OCI-LY7 (cell line): ENCODE results near the gene CALHM6. TPM values are rescaled to one million over a fixed set of nuclear protein-coding genes. Genes with fewer than 3 reads are reported as not detected.

Experiments used
- BruUV-seq: library from RNA; stranded (reverse); fragments of 400-500 nt; replicated peaks from 2 replicates; lab custom pipeline; 2021; lab: Mats Ljungman, UMichigan
- CTCF ChIA-PET: fragments of 300-600 bp; sonication (Branson Sonifier 250); formaldehyde crosslinking; loops from one replicate; lab custom pipeline; 2022; ENCODE audit warnings: antibody characterized with exemption; ENCODE audit not compliant: unreplicated experiment; lab: Charles Lee
- POLR2A ChIA-PET: fragments of 300-600 bp; sonication (Branson Sonifier 250); formaldehyde crosslinking; loops from one replicate; lab custom pipeline; 2022; ENCODE audit warnings: antibody characterized with exemption; lab: Charles Lee
- DNase-seq: peaks from one replicate; pipeline ENCODE4 v3.0.0-alpha.2; 2015; ENCODE audit warnings: low spot score
- H2AFZ ChIP-seq: fragments of 200-600 bp; sonication (generic), shearing (Covaris generic); 2 replicates; pipeline ENCODE4 v1.6.1; 2014; ENCODE audit warnings: mild to moderate bottlenecking, antibody characterized with exemption, low read length, moderate library complexity
- H3K27ac ChIP-seq: fragments of 200-600 bp; sonication (generic); 2 replicates; pipeline ENCODE4 v1.5.1; 2014; ENCODE audit warnings: mixed run types, low read depth, mild to moderate bottlenecking, moderate library complexity, low read length, inconsistent platforms; ENCODE audit not compliant: poor library complexity, severe bottlenecking
- H3K36me3 ChIP-seq: fragments of 200-600 bp; sonication (generic); 2 replicates; pipeline ENCODE4 v1.6.1; 2014; ENCODE audit warnings: mild to moderate bottlenecking, antibody characterized with exemption, low read length, moderate library complexity, mixed read lengths; ENCODE audit not compliant: insufficient read depth
- H3K4me1 ChIP-seq: fragments of 200-600 bp; sonication (generic); 2 replicates; pipeline ENCODE4 v1.5.1; 2014; ENCODE audit warnings: mild to moderate bottlenecking, low read length; ENCODE audit not compliant: insufficient read depth, poor library complexity, severe bottlenecking
- H3K4me2 ChIP-seq: fragments of 200-600 bp; sonication (generic); 2 replicates; pipeline ENCODE4 v1.6.1; 2014; ENCODE audit warnings: mild to moderate bottlenecking, low read length
- H3K4me3 ChIP-seq: fragments of 200-600 bp; sonication (generic); 2 replicates; pipeline ENCODE4 v1.5.1; 2014; ENCODE audit warnings: mild to moderate bottlenecking, low read depth, low read length; ENCODE audit not compliant: poor library complexity, severe bottlenecking
- H3K79me2 ChIP-seq: fragments of 200-600 bp; sonication (generic); 2 replicates; pipeline ENCODE4 v1.6.1; 2016; ENCODE audit warnings: low read depth, mild to moderate bottlenecking, low read length, moderate library complexity, mixed read lengths; ENCODE audit not compliant: insufficient read depth
- H3K9me2 ChIP-seq: fragments of 200-600 bp; sonication (generic); 2 replicates; pipeline ENCODE4 v1.6.1; 2016; ENCODE audit warnings: mild to moderate bottlenecking, low read length, mixed read lengths; ENCODE audit not compliant: insufficient read depth
- H3K9me3 ChIP-seq: fragments of 200-600 bp; sonication (generic); 2 replicates; pipeline ENCODE4 v1.6.1; 2014; ENCODE audit warnings: mild to moderate bottlenecking, mixed run types, low read length, mixed read lengths
- H4K20me1 ChIP-seq: fragments of 200-600 bp; sonication (generic); 2 replicates; pipeline ENCODE4 v1.6.1; 2014; ENCODE audit warnings: mild to moderate bottlenecking, antibody characterized with exemption, low read length, moderate library complexity, mixed read lengths; ENCODE audit not compliant: insufficient read depth
- EZH2phosphoT487 ChIP-seq: fragments of 200-600 bp; sonication (generic); IDR thresholded peaks from 2 replicates; pipeline ENCODE4 v1.6.1; 2018; ENCODE audit warnings: low read depth, borderline replicate concordance, mild to moderate bottlenecking, mixed run types, antibody characterized with exemption, low read length, moderate library complexity, mixed read lengths
- intact Hi-C: fragments of 100-400 bp; cut with micrococcal nuclease; formaldehyde crosslinking; loops from one replicate; pipeline ENCODE4 v1.10.0; 2022; ENCODE audit not compliant: unreplicated experiment
- total RNA-seq, 2 experiments: library from RNA; depleted of rRNA in 1 of 2; stranded (reverse); fragments of >200 nt in 1 of 2; shearing (Covaris generic) in 1 of 2; gene quantifications; 2 replicates each; pipeline ENCODE4 v1.2.3, GENCODE V29; 2014 to 2022
- TF ChIP-seq, protein P1 (sequence below): fragments of 200-600 bp; sonication (generic); conservative IDR thresholded peaks from 2 replicates; pipeline ENCODE4 v1.5.1; 2014; ENCODE audit warnings: mild to moderate bottlenecking, antibody characterized with exemption, low read length, moderate library complexity, mixed read lengths

CALHM6 gene
- total RNA-seq, 2 experiments from 2014 or later: 1.8 TPM; not detected in 1

DNA sequence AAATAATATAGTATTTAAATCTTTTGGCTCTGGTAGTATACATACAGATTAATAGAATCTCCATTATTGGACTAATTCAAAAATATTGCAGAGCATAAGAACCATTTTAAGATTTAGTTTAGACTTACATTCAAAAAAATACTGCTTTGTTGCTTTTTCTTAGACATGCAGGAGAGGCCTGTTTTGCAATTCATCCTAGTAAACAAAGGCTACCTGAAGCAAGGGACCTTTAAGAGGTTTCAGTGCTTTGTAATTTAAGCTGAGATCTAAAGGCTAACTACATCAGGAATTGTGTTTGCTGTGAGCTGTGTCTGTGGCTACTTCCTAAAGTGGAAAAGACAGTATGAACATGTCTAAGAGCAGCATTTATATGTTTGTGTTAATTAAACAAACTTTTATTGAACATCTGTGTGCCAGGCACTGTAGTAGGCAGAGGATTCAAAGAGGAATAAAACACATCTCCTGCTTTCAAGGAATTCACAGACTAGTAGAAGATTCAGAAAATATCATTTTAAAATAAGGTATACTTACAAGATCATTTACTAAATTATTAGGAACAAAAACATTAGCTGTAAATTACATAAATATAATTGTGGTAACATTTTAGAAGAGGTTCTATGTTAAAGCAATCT lies 29.1 kb upstream of the CALHM6 start:
- no peaks in the 10 kb centered on the region for H3K36me3 ChIP-seq
- CTCF ChIA-PET: no interaction called here
- intact Hi-C loops: loop anchor here (2.0 kb wide), 1 partner anchor 13 kb away; no protein-coding TSS in a partner anchor
- H3K4me3 ChIP-seq: no peak overlapping the region
- no TSS peak for BruUV-seq
- no peaks in the 10 kb centered on the region for H4K20me1 ChIP-seq
- H3K9me3 ChIP-seq: no peaks in the 10 kb centered on the region
- H3K79me2 ChIP-seq: no peaks in the 10 kb centered on the region
- H3K4me2 ChIP-seq: no peak overlapping the region
- DNase-seq: no peak
- TF ChIP-seq, protein P1, sequence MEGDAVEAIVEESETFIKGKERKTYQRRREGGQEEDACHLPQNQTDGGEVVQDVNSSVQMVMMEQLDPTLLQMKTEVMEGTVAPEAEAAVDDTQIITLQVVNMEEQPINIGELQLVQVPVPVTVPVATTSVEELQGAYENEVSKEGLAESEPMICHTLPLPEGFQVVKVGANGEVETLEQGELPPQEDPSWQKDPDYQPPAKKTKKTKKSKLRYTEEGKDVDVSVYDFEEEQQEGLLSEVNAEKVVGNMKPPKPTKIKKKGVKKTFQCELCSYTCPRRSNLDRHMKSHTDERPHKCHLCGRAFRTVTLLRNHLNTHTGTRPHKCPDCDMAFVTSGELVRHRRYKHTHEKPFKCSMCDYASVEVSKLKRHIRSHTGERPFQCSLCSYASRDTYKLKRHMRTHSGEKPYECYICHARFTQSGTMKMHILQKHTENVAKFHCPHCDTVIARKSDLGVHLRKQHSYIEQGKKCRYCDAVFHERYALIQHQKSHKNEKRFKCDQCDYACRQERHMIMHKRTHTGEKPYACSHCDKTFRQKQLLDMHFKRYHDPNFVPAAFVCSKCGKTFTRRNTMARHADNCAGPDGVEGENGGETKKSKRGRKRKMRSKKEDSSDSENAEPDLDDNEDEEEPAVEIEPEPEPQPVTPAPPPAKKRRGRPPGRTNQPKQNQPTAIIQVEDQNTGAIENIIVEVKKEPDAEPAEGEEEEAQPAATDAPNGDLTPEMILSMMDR: no peak
- TF ChIP-seq EZH2phosphoT487: no peak
- POLR2A ChIA-PET: interaction anchor here (0.6 to 1.5 kb wide), 6 partner anchors 30 to 198 kb away, joined by 3 to 4 read pairs (median 3); no protein-coding TSS in a partner anchor
- H2AFZ ChIP-seq: no peak overlapping the region
- no peaks in the 10 kb centered on the region for H3K4me1 ChIP-seq
- H3K27ac ChIP-seq: no peak overlapping the region
- no peaks in the 10 kb centered on the region for H3K9me2 ChIP-seq

DNA sequence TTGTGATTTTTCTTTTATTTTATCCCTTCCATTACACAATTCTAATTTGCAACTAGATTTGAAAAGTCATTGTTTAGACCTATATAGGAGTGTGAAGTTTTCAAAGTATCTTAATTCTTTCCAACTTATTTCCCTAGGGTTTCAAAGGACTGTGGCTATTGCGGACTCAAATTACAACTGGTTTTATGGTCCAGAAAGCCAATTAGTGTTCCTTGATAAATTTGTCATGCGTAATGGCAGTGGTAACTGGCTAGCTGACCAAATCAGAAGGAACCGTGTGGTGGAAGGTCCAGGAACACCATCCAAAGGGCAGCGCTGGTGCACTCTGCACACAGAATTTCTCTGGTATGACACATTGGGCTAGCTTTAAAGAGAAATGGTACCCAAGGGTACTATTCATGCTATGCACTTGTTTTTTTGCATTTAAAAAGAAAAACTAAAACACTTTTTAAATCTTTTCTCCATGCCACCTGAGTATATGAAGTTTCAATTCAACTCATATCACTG lies 27.9 kb upstream of the CALHM6 start:
- no peaks in the 10 kb centered on the region for H3K4me1 ChIP-seq
- no peak for TF ChIP-seq EZH2phosphoT487
- TF ChIP-seq, protein P1: no peak
- BruUV-seq: no TSS peak
- no peak overlapping the region for H3K4me2 ChIP-seq
- no peaks in the 10 kb centered on the region for H3K36me3 ChIP-seq
- H3K27ac ChIP-seq: no peak overlapping the region
- ChIA-PET CTCF (no interaction called here), POLR2A (interaction anchor here (0.6 to 1.2 kb wide), 2 partner anchors 11 to 80 kb away, joined by 3 to 9 read pairs; no protein-coding TSS in a partner anchor)
- no peak overlapping the region for H2AFZ ChIP-seq
- no peaks in the 10 kb centered on the region for H3K9me2 ChIP-seq
- no peak for DNase-seq
- no peaks in the 10 kb centered on the region for H4K20me1 ChIP-seq
- intact Hi-C loops: no loop called here
- no peaks in the 10 kb centered on the region for H3K9me3 ChIP-seq
- no peaks in the 10 kb centered on the region for H3K79me2 ChIP-seq
- H3K4me3 ChIP-seq: no peak overlapping the region
